Activated CD4-positive, alpha-beta T cell treated with anti-CD3 and anti-CD28 coated beads, Interleukin-2, amount 50 U/mL, for 4 hours (primary cell): Measurements from ENCODE around the gene LAPTM4A.
"Not testable (repeated sequence)": the region's sequence is repeated elsewhere in the genome, so short reads cannot be mapped to it uniquely, and the experiment has no call there.

Experiments
- DNase-seq, 2 experiments: peaks; one replicate each; pipeline ENCODE4 v3.0.0-alpha.2; 2020

Gene LAPTM4A

GRCh38 chr2:20050104-20050645 lies 1.3 kb downstream of the LAPTM4A start:
- DNase-seq, result peak in 1 of 2 experiments; percentile 25

DNA sequence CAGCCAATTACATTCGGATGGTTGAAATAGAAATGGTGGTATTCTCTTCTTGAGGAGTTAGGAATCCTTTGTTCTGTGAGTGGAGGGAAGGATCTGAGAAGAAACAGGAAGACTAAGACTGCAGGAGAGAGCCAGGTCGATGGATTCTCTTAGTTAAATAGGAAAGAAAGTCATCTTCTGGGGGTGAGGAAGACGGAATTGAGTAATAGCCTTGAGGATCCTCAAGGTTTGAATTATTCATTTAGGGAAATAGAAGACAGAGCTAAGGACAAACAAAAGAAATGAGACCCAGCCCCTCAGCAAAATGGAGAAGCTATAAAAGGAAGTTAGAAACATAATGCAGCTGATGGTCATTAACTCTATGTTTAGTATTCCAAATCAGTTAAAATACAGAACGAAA lies 1.8 kb downstream of the LAPTM4A start:
- DNase-seq, result no peak

DNA sequence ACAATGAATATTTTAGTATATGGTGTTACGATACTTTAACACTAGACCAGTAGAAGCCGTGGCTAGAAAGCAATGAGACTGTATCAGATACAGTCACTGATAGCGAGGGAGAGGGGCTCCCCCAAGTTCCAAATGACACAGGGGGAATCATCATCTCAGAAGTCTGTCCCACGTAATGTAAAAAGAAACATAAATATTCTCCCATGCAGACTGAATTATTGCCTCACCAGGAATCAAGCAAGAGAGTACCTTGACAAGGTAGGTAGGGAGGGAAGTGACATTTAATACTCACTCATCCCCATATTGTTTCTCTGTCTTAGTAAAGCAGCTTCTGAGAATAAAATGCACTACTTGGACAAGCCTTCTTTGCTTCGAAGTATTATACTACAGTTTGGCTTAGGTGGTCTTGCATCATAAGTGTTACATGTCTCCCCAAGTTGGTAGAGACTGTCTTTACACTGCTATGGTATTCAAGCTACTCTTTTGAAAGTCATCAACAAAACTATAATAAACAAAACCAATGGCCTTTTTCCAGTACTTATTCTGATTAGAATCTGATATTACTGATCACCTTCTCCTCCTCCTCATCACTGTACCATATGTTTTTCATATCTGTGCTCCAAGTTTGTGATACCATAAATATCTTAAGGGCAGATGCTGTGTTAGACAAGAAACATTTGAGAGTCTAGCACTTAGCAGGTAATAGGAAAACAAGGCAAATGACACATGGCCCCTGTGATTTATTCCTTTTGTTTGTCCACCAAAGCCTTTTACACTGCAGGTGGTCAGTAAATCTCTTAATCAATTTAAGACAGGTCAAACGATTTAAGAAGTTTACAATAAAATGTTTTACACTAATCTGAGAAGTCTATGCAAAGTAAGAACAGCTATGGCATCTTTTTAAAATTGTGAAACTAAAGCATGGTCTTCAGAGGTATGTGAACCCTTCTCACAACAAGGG lies 2.7 kb downstream of the LAPTM4A start:
- no peak for DNase-seq

DNA sequence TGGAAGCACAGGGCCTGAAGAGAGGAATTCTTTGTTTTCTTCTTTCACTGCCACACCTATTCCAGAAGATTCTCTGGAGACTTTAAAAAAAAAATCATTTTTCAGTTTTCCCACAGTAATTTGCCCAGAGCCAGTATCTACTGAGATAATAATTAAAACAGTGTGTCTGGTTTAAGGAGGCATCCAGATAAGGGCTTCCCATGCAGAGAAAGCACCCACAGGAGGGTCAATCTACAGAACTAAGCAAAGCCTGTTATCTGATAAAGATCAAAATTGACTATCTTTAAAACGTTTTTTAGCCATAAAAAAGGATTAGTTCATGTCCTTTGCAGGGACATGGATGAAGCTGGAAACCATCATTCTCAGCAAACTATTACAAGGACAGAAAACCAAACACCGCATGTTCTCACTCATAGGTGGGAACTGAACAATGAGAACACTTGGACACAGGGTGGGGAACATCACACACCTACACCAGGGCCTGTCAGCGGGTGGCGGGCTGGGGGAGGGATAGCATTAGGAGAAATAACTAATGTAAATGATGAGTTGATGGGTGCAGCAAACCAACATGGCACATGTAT lies 5.6 kb downstream of the LAPTM4A start:
- DNase-seq, result not testable (repeated sequence)

- DNase-seq, result no peak
Observed at GRCh38 chr2:20044778-20045177, 6.7 kb downstream of the LAPTM4A start.

GRCh38 chr2:20042531-20042930 lies 8.9 kb downstream of the LAPTM4A start:
- DNase-seq, result no peak

- DNase-seq, result no peak
Observed at GRCh38 chr2:20040489-20041172, 10.8 kb downstream of the LAPTM4A start.

GRCh38 chr2:20037660-20038059 lies 13.8 kb downstream of the LAPTM4A start:
- DNase-seq, result no peak

DNA sequence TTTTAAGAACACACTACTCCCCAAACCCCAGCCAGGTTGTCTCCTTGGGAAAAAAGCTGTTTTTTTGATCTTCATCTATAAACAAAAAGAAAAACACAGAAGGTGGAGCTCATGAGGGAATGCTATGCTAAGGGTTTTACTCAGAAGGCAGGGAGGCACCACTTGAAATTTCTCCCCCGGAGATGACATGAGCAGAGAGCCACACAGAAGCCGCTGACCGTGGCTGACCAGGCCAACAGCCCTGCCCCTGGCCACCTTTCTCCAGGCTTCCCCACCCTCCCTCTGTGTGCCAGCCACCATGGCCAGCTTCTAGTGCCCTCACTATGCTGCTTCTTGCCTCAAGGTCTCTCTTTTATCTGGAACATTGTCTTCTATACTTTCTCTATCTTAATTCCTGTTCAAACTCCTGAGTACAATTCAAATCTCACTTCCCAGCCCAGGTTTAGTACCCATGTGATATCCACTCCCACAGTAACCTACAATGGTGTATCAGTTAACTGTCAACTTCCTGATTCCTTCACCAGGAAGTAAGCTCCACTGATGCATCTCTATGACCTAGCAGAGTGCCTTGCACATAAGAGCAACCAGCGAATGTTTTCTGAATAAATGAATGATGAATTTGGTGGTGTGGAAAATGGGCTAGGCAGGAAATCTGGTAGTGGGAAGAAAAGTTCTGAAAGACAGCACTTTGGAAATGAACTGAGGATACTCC lies 15.3 kb downstream of the LAPTM4A start:
- no peak for DNase-seq

DNA sequence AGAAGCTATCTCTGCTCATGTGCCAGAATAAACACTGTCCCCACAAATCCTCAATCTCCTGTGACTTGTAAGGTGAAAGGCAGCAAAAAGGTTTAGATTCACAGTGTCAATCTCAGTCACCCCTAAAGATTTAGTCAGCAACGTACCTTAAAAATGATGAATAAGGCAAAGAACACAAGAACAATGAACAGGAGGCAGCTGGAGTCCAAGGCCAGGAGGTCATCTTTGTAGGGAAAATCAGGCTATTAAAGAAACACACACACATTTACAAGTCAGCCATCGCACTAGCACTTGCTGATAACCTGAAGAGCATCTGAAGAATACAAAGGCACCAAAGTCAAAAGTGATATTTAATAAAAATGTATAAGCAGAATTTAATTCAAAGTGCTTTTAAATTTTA lies 16.6 kb downstream of the LAPTM4A start:
- DNase-seq, result no peak

DNA sequence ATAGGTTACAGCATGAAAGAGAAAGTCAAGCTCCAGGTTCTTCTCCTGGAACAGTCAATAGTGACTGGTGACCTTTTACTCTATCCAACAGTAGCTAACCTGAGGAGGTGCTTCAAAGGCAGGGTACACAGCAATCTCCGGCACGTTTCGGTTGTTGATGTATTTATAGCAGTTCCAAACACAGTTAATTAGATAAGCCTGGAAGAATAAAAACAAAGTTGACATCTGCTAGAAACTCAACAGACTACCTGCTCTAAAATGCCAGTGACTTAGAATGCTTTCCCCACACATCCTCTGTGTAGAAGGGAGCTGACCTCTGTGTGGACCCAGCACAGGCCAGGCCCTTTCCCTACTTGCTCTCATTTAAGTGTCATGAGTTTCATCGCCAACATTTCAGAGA lies 17.2 kb downstream of the LAPTM4A start:
- no peak for DNase-seq

DNA sequence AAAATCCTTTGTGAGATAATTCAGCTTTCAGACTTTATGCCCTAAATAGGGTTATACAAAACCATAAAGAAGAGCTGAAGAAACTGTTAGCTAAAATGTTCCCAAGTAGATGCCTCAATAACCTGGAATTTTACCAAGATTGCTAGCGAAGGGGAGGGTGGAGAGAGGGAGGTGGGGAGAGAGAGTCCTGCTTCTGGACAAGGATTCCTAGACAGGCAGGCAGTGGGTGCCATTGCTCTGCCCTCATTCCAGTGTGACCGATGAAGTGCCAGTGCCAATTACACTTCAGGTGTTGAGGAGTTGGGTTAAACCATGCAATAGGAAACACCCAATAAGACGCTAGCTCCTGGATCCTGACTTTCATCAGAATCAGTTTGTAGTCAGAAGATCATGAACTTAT lies 18.1 kb downstream of the LAPTM4A start:
- DNase-seq, result no peak

DNA sequence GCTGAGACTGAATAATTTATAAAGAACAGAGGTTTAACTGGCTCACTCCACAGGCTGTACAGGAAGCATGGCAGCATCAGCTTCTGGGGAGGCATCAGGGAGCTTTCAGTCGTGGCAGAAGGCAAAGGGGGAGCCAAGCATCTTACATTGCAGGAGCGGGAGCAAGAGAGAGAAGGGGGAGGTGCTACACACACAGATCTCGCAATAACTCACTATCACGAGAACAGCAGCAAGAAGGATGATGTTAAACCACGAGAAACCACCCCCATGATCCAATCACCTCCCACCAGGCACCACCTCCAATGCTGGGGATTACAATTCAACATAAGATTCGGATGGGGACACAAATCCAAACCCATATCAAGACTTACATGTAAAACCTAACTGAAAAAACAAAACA lies 21.2 kb downstream of the LAPTM4A start:
- no peak for DNase-seq

- DNase-seq, result no peak
Observed at GRCh38 chr2:20027705-20028434, 23.6 kb downstream of the LAPTM4A start.

DNA sequence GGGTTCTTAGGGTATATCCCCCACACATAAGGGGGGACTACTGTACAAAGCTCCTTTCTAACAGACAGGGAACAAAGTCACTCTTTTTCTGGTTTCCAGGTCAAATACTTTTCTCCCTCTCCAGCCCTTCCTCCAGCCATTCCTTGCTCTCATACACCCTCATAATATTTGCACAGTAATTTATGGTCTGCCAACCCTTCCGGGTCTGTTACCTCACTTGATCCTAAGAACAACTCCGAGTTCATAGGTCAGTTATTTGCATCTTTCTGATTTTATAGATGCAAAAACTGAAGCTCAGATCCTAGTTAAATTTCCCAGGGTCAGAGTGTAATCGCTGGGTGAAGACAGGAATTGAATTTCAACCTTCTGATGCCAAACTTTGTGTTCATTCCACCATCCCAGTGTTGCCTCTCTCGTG lies 24.2 kb downstream of the LAPTM4A start:
- DNase-seq, result no peak

- DNase-seq, result no peak
Observed at GRCh38 chr2:20025065-20025786, 26.2 kb downstream of the LAPTM4A start.

DNA sequence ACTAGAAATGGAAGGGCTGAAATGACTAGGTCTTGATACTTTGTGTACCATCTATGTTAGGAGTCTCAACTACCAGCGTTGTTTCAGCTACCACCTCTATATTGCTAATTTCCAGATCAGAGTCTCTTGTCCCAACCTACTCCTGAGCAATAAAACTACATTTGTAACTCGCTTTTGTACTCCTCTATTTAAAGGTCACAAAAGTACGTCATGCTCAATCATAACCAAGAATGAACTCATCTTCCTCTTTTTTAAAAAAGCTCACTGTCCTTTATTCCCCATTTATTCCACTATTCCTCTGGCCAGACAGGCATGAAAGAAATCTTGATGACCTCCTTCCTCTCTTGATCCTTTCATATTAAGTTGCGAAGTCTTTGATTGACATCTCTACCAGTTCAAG lies 27.7 kb downstream of the LAPTM4A start:
- DNase-seq, result no peak

- DNase-seq, result no peak
Observed at GRCh38 chr2:20021405-20022009, 29.9 kb downstream of the LAPTM4A start.

DNA sequence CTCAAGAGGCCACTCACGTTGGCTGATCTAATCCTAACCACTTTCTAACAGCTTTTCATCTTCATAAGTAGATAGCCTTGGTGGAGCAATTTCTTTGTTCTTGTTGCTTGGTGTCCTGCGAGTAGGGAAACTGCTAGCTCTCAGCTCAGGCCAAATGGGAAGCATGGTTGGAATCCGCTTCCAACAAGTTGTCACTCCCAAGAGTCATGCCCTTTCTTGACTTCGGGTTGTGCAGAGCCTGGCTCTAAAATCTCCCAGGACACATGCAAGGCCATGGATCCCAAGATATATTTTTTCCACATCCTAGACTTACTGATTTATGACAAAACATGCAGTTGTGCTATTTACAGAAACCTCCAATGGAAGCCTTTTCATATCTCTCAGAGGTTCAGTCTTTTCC lies 31.7 kb downstream of the LAPTM4A start:
- no peak for DNase-seq

- DNase-seq, result no peak
Observed at GRCh38 chr2:20018601-20019152, 32.8 kb downstream of the LAPTM4A start.

DNA sequence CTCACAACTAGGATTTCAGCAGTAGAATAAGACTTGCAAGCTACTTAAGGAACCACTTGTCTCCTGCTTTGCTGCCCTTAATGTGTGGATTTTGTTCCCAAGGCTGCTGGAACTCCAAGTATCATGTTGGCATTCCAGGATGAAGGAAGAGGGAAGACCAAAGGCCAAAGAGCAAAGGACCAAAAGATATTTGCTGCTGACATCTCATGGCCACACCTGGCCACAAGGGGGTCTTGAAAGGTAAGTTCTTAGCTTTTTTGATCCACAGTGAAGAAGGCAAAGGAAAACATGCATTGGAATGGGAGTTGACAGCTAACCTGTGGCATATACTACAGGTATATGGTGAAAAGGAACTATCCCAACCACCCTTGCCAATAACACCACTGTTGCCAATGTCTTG lies 35.1 kb downstream of the LAPTM4A start:
- DNase-seq, result no peak
